Measurements from ENCODE around the gene CCL4. TPM values are rescaled to one million over a fixed set of nuclear protein-coding genes. Genes with fewer than 3 reads are reported as not detected.

The CCL4 gene
- total and polyA plus RNA-seq, 2 donors from 2014 or later = 3.9 to 5.1 TPM

DNA sequence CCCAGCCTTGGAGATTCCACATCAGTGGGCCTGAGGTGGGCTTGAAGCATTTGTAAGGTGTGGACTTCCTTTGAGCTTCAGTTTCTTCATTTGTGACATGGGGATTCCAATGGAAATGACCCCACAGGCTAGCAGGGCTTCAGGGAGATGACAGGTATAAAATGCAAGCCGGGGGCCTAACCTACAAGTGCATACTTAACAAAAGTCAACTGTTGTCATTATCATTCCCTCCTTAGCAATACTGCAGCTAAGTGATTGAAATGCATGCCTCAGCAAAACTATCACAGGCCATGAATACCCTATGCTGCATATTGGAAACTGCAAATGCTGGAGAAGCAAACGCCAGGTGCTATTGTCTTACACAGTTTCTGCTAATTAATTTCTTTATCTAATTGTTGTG is 19.8 kb downstream of the CCL4 start:
- Histone ChIP-seq H3K4me1 (ENCODE audit: control insufficient read depth in 2 of 3, insufficient read depth in 2 of 3, low read depth in 1 of 3, low read length in 3 of 3) (no peaks in the 10 kb centered on the region), H3K36me3 (ENCODE audit: control insufficient read depth in 2 of 3, insufficient read depth in 3 of 3, low read length in 3 of 3) (no peaks in the 10 kb centered on the region), H3K27me3 (ENCODE audit: control insufficient read depth, insufficient read depth, low read length) (no peaks in the 10 kb centered on the region), H3K27ac (ENCODE audit: low read depth in 2 of 2, low read length in 2 of 2) (no peak overlapping the region), H3K9me3 (ENCODE audit: control insufficient read depth in 2 of 3, insufficient read depth in 1 of 3, low read length in 3 of 3) (peaks cover 0 to 13% (median 7%) of the 10 kb centered on the region in 3 donors), H3K9ac (ENCODE audit: low read length in 3 of 3) (no peak overlapping the region), H3K4me3 (ENCODE audit: low read length in 3 of 3) (no peak overlapping the region)
- DNase-seq (no peak), FAIRE-seq (no peak)
- TF ChIP-seq, protein P1, sequence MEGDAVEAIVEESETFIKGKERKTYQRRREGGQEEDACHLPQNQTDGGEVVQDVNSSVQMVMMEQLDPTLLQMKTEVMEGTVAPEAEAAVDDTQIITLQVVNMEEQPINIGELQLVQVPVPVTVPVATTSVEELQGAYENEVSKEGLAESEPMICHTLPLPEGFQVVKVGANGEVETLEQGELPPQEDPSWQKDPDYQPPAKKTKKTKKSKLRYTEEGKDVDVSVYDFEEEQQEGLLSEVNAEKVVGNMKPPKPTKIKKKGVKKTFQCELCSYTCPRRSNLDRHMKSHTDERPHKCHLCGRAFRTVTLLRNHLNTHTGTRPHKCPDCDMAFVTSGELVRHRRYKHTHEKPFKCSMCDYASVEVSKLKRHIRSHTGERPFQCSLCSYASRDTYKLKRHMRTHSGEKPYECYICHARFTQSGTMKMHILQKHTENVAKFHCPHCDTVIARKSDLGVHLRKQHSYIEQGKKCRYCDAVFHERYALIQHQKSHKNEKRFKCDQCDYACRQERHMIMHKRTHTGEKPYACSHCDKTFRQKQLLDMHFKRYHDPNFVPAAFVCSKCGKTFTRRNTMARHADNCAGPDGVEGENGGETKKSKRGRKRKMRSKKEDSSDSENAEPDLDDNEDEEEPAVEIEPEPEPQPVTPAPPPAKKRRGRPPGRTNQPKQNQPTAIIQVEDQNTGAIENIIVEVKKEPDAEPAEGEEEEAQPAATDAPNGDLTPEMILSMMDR (IDR thresholded peaks at IDR 0.05; ENCODE audit: borderline replicate concordance, extremely low read depth, insufficient read depth) = no peak
- intact Hi-C loops (cut with DNase I) = no loop called here

DNA sequence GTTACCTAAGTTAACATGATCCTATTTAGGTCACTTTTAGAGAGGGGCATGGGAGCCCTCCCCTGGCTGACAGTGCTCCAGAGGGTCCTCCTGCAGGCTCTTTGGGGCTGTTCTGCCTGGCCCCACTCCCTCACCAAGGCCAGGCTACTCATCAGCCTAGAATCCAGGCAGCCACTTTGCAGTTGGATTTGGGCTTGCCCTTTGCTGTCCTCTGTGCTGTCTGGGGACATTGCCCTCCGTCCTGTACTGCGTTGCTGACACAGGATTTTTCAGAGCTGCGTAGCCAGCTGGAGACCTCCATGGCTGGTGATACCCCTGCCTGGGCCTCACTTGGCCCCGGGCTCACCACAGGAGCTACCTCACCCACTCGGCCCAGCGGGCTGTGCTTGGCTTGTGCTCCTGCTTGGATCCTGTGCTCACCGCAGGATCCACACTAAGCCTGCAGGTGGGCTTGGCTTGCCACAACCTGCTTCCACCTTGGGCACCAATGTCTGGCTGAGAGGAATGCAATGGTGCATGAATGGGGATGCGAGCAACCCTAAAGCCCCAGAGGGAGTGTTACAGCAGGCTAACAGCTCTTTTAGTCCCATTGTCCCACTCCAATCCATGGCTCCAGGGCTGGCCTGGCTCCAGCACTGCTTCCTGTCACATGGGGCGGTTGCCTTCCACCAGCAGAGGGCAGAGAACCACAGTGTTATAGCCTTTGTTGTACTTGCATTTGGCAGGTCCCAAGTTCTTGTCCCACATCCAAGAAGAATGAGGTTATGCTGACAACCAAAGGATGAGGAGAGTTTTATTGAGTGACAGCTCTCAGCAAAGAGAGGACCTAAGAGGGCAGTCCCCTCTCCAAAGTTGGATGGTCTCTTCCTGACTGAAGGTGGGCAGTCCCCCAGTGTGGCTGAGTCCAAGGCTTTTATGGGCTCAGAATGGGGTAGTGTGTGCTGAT is 21.5 kb downstream of the CCL4 start:
- Histone ChIP-seq H3K9ac (ENCODE audit: low read length in 3 of 3) (no peak overlapping the region), H3K27ac (ENCODE audit: low read depth in 2 of 2, low read length in 2 of 2) (no peak overlapping the region), H3K27me3 (ENCODE audit: control insufficient read depth, insufficient read depth, low read length) (no peaks in the 10 kb centered on the region), H3K4me1 (ENCODE audit: control insufficient read depth in 2 of 3, insufficient read depth in 2 of 3, low read depth in 1 of 3, low read length in 3 of 3) (no peaks in the 10 kb centered on the region), H3K4me3 (ENCODE audit: low read length in 3 of 3) (no peak overlapping the region), H3K9me3 (ENCODE audit: control insufficient read depth in 2 of 3, insufficient read depth in 1 of 3, low read length in 3 of 3) (peaks cover 0 to 13% (median 7%) of the 10 kb centered on the region in 3 donors), H3K36me3 (ENCODE audit: control insufficient read depth in 2 of 3, insufficient read depth in 3 of 3, low read length in 3 of 3) (no peaks in the 10 kb centered on the region)
- TF ChIP-seq, protein P1 (IDR thresholded peaks at IDR 0.05; ENCODE audit: borderline replicate concordance, extremely low read depth, insufficient read depth) = no peak
- DNase-seq (no peak), FAIRE-seq (no peak)
- intact Hi-C loops (cut with DNase I) = no loop called here

DNA sequence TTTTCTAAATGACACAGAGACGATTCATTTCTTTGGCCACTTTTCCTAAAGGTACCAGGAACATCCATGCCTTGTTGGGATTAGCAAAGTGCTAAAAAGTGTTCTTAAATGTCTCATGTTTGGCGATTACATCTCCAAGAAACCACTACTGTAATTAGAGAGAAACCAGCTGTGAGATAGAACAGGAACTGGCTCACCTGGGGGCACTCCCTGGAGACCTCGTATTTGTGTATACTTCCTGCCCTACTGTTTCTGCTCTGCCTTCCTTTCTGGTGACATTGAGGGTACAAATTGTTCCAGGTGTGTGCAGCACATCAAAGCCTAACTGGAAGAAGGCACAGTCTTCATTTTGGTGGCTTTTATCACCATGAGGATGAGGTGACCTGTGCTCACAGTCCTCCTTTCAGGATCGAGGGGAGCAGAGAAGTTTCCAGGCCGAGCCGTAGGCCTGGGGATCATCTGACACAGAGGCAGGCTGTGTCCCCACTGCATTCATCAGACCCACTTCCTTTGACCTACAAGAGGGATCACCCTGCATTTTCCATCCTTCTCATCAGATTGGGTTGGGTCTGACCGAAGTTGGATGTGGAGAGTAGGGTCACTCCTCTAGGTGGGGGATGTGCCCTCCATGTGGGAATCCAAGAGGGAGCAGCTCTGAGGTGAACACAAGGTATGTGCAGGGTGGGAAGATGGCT is 23.7 kb downstream of the CCL4 start:
- FAIRE-seq = no peak
- TF ChIP-seq, protein P1 (IDR thresholded peaks at IDR 0.05; ENCODE audit: borderline replicate concordance, extremely low read depth, insufficient read depth) = no peak

More for the DNA sequence above, 23.7 kb downstream of the CCL4 start:
- H3K9ac ChIP-seq (ENCODE audit: low read length in 3 of 3) = no peak overlapping the region
- no peaks in the 10 kb centered on the region for H3K27me3 ChIP-seq (ENCODE audit: control insufficient read depth, insufficient read depth, low read length)
- intact Hi-C loops (cut with DNase I) = no loop called here
- H3K4me1 ChIP-seq (ENCODE audit: control insufficient read depth in 2 of 3, insufficient read depth in 2 of 3, low read depth in 1 of 3, low read length in 3 of 3) = no peaks in the 10 kb centered on the region
- no peak overlapping the region for H3K4me3 ChIP-seq (ENCODE audit: low read length in 3 of 3)
- H3K36me3 ChIP-seq (ENCODE audit: control insufficient read depth in 2 of 3, insufficient read depth in 3 of 3, low read length in 3 of 3) = no peaks in the 10 kb centered on the region
- no peak overlapping the region for H3K27ac ChIP-seq (ENCODE audit: low read depth in 2 of 2, low read length in 2 of 2)
- peaks cover 0 to 13% (median 7%) of the 10 kb centered on the region in 3 donors for H3K9me3 ChIP-seq (ENCODE audit: control insufficient read depth in 2 of 3, insufficient read depth in 1 of 3, low read length in 3 of 3)
- DNase-seq = no peak
